Left cardiac atrium (tissue), 4 donors: Measurements from ENCODE around the gene LRRC55. TPM values are rescaled to one million over a fixed set of nuclear protein-coding genes. Genes with fewer than 3 reads are reported as not detected.

ENCODE experiments used
- ATAC-seq, 2 donors: fragments of 200-7000 bp; cut with Tn5 transposase; one replicate each; pipeline ENCODE4 v1.9.1; 2020; ENCODE audit warnings: mild to moderate bottlenecking in 2 of 2, moderate library complexity in 2 of 2
- DNase-seq: peaks from one replicate; pipeline ENCODE4 v3.0.0-alpha.2; 2020
- intact Hi-C, 2 donors: fragments of 100-400 bp; cut with DNase I; formaldehyde crosslinking; loops; one replicate each; pipeline versions ENCODE4 v1.14.1 to v1.15.1; 2022 to 2023
- total RNA-seq, 2 donors: library from RNA; stranded (reverse); fragmentation: NEBNext Ultra II Directional; extraction: Animal tissue kit (Norgen Biotek cat#: 25700); gene quantifications; one replicate each; pipeline ENCODE4 v1.2.1, GENCODE V29; 2021
- donor health status: DM: no; HTN: yes; CAD: no.
- donor health status: DM: no; HTN: yes; CAD: no; lungs with severe emphysema.
- donor health status: DM: yes; HTN: yes; CAD: no.
- donor health status: Dilated cardiomyopathy.

LRRC55 gene
- total RNA-seq, 2 donors from 2014 or later: 0.12 TPM; not detected in 1

DNA sequence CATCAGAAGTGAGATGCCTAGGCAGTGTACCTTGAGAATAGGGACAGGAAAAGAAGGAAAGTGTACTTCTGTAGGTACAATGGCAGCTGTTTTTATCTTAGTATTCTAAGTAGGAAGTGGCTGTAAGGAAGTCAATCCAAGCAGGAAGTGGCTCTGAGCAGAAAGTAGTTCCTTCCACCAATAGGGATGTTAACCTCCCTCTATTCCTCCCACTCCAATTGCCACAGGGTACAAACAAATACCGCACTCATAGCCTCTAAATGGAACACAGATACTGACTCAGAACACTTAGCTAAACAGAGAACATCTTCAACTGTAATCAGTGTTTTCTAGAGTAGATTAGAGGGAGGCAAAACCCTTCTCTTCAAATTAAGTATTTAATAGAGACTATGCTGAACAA, 10.6 kb downstream of the LRRC55 start:
- intact Hi-C loops: loop anchor here in 1 of 2 donors (10.0 kb wide), 1 partner anchor 52 kb away; no protein-coding TSS in a partner anchor
- ATAC-seq: no peak
- no peak for DNase-seq

DNA sequence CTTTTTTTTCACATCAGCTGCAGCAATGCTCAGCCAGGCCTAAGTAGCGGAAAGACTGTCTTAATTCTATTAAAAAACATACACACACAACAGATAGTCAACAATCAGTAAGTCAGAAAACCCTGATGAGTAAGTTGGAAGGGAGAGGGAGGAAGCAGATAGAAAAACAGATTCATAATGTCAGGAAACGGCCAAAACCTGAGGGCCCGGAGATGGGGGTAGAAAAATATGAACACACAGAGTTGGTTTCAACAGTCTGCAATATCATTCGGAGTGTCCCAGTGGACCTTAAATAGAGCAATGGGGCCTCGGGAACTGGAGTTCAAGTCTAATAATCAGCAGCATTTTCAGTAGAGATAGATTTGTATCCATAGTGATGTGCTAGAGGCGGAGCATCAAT, 14.8 kb downstream of the LRRC55 start:
- no peak for DNase-seq
- intact Hi-C loops: loop anchor here in 1 of 2 donors (10.0 kb wide), 1 partner anchor 48 kb away; no protein-coding TSS in a partner anchor
- no peak for ATAC-seq

DNA sequence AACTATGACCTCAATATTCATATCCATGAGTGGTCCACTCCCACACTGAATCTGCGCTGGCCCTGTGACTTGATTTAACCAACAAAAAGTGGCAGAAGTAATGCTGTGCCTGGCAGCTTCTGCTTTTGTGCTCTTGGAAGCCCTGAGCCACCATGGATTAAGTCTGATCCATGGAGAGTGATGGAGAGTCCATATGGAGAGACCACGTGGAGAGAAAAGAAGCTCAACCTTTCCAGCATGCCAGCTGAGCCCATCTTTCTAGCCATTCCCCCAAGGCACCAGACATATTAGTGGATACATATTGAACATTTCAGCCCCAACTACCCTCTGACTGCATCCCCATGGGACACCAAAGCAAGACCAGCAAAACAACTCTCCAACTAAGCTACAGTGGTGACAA, 16.0 kb downstream of the LRRC55 start:
- ATAC-seq: no peak
- DNase-seq: no peak
- intact Hi-C loops: loop anchor here in 1 of 2 donors (10.0 kb wide), 1 partner anchor 47 kb away; no protein-coding TSS in a partner anchor

DNA sequence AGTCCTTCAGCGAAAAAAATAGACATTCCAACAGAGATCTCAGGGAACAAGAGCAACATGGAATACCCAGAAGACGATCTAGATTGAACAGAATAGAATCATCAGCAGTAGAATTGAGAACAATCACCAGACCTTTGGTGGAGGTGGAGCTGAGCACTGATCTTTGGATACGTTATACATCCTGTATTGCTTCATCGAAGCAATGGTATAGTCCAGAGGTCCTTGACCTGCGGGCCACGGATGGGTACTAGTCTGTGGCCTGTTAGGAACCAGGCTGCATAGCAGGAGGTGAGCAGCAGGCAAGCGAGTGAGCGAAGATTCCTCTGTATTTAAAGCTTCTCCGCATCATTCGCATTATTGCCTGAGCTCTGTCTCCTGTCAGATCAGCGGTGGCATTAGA, 17.6 kb downstream of the LRRC55 start:
- DNase-seq (no peak), ATAC-seq (no peak)
- intact Hi-C loops: loop anchor here in 1 of 2 donors (10.0 kb wide), 1 partner anchor 45 kb away; no protein-coding TSS in a partner anchor

DNA sequence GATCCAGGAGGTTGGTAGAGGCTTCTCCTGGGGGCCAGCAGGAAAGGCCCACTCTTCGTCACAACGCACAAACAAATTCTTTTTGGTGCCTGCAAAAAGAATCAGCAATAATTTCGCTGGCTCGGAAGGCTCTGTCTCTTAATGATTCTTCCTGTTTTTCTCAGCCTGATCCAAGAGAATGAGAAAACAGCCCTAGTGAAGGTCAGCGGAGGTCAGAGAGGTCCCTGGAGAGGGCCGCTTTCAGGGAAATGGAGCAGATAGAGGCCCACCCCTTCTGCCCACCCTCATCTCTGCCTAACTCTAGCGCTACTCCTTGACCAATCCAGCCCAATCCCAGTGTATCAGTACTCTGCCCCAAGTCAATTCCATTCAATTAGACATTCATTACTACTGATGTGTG, 19.2 kb downstream of the LRRC55 start:
- ATAC-seq: peak; percentile 9 to 20
- no peak for DNase-seq

DNA sequence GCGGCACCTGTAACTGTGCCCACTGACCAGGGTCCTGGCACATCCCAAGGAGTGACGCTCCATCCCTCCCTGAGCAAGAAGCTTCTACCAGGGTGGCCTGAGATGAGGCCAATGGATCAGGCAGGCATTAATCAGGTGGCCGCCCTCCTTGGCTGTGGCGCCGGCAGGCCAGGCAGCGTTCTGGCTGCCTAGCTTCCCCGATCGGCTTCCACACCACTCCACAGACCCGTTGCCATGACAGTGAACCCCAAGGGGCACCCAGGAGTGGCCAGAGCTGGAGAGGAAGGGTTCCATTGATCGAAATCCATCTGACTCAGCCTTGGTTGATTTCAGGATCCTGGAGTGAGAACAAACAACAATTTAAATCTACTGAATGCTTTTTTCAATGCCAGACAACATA, 20.5 kb downstream of the LRRC55 start:
- intact Hi-C loops: no loop called here
- DNase-seq (peak; percentile 52), ATAC-seq (peak; percentile 23 to 55)

More for the DNA sequence above, 19.2 kb downstream of the LRRC55 start:
- intact Hi-C loops: no loop called here

DNA sequence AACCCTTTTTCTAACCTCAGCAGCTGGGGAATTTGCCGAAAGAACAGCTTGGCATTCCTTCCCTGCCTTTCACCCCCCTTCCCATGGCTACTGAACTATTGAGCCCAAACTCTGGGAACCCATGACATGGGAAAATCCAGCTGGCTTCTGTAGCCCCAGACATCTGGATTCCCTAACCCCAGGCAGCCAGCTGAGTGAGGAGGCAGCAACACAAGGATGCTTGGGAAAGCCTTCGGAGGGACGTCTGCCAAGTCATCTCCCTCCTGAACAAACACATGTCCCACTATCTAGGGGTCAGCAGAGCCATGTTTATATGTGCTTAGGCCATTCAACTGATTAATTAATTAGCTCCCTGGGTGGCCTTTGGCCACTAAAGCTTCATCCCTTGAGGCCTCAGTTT, 21.6 kb downstream of the LRRC55 start:
- DNase-seq (peak; percentile 76), ATAC-seq (peak; percentile 83 to 84)
- intact Hi-C loops: no loop called here

DNA sequence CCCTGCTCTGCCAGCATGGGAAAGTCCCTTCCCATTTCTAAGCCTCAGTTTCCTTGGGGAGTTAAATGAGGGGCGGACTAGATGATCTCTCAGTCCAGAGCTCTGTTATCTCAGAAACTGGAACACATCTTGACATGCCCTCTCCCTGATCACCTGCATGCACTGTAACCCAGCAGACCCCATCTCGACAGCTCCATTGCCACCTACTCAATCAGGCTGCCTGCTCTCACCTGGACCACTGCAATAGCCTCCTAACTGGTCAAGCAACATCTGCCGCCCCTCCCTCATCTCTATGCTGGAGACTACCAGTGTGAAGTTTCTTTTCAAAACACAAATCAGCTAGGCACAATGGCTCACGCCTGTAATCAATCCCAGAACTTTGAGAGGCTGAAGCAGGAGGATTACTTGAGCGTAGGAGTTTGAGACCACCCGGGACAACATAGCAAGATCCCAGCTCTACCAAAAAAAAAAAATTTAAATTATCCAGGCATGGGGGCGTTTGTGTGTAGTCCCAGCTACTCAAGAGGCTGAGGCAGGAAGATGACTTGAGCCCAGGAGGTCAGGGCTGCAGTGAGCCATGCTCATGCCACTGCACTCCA, 22.2 kb downstream of the LRRC55 start:
- ATAC-seq: no peak
- no peak for DNase-seq
- intact Hi-C loops: no loop called here

DNA sequence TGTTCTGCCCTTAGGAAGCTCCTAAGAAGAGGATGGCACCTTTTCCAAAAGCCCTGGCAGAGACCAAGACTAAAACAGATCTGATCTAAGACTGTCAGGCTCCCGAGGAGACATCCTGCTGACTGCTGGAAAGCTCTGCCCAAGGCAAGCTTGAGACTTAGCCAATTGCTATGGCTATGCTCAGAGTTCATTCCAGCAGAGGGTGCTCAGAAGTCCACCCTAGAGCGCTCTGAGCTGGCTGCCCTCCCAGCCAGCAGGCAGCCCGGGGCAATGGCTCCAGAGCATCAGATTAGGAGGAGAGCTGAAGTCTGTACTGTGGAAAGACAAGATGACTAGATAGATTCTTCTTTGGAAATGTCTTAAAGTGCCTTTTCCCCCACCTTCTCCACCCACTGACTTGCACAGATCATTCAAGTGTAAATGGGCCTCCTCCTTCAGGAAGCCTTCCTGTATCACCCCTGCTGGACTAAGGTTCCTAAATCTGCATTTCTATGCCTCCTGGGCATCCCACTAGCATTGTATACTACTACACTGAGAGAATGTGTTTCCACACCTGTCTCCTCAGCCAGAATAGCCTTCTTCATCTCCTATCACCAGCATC, 23.4 kb downstream of the LRRC55 start:
- DNase-seq (peak; percentile 41), ATAC-seq (peak; percentile 32 to 48)
- intact Hi-C loops: no loop called here

DNA sequence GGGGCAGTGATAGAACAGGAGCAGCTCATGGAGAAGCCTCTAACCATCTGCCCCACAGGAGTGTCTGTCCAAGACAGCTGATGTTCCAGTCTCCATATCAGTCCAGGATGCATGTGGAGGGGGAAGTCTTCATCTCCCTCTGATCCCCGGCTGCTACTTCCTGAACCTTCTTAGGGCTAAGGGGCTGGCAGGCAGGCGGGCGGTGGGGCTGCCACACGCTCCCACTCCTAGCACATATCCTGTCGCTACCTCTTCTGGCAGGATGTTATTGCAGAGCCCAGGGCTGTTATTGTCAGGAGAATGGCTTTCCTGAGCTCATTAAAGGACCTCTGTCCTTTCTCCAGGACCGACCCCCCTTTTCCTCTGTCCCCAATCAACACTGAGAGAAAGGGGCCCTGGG, 25.4 kb downstream of the LRRC55 start:
- ATAC-seq: no peak
- intact Hi-C loops: no loop called here
- no peak for DNase-seq

DNA sequence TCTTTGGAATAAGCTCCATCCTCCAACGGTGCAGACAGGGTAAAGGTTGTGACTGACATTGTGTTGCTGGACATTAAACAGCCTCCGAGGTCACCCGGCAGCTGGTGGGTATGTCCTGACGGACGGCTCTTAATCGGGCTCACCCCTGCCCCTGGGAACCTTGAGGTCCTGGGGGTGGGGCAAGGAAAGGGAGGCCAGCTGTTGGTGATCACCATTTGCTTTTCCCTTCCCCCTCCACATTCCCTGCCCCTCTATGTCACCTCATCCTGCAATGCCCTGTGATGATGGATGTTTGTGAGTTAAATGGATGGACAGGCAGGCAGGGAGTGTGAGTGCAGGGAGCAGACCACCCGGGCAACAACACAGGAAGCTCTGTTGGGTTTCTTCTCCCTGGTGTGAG, 29.0 kb downstream of the LRRC55 start:
- peak in 1 of 2 donors; percentile 16 for ATAC-seq
- no peak for DNase-seq
- intact Hi-C loops: no loop called here

DNA sequence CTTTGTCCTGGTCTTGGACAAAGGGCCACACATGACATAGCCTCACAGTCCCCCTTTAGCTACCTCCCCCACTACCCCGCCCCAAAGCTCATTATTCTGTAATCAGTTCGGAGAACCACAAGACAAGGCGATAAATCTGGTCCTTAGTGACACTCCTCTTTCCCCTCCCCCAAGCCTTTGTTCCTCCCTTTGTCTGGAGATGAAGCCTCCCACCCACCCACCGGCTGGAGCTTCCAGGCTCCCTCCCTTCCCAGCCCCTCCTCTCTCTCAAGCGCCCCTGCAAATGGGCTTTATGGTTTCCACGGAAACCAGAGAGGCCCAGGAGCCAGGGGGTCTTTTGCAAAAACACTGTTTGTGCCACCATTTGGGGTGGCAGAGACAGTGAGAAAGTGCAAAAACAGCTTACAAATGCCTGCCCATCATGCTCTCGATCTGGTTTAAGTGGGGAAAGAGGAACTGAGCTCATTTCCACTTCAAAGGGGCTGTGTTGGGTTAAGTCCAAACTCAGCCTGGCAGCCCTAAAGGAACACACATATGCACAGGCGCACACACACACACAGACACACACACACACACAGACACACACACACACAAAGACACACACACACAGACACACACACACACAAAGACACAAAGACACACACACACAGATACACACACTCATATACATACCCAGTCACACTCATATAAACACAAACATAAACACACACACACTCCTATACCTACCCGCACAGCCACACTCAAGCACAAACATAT, 31.8 kb downstream of the LRRC55 start:
- intact Hi-C loops: no loop called here
- DNase-seq: no peak
- peak; percentile 46 to 51 for ATAC-seq

DNA sequence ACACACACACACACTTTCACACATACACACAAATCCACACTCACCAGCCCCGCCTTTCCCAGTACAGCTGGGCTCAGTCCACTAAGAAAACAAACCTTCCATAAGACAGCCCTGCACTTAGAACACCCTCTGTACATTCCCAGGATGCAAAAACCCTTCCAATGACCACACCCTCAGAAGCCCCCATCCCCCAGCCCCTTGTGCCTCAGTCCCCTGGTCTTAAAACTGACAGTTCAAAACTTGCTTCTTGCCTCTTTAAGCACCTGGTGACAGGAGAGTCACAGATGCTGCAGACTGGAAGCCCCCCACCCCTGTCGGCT, 32.3 kb downstream of the LRRC55 start:
- intact Hi-C loops: no loop called here
- ATAC-seq (peak in 1 of 2 donors; percentile 38), DNase-seq (no peak)

DNA sequence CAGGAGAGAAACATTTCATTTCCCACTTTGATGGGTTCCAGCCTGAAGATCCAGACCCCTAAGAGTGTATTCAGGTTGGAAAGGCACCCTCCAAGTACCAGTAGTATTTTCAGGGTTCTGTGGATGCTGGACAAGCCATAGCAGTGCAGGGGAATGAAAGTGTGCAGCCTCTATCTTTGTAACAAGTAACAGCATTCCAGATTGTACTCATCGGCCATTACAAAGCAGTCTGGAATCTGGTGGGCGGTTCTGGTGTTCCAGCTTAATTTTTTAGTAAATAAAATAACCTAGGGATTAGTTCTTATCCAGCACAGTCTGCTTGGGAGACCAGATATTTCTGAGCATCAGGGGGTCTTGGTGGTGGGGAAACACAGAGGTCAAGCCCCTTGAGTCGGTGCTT, 32.7 kb downstream of the LRRC55 start:
- peak; percentile 39 to 84 for ATAC-seq
- no peak for DNase-seq
- intact Hi-C loops: no loop called here

DNA sequence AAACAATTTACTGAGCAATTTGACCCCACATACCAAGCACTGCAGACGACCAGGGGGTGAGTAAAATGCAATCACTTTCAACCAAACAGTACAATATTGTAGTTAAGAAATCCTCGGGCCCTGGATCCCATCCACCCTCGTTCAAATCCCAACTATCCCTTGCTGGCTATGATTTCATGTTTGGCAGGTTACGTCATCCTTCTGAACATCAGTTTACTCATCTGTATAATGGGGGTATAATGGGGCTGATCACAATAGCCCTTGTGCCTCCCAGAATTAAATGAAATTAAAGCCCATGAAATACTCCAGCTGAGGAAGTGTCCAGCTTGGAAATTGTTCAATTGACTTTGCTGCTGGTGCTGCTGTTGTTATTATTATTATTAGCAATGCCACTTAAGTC, 34.7 kb downstream of the LRRC55 start:
- intact Hi-C loops: no loop called here

DNA sequence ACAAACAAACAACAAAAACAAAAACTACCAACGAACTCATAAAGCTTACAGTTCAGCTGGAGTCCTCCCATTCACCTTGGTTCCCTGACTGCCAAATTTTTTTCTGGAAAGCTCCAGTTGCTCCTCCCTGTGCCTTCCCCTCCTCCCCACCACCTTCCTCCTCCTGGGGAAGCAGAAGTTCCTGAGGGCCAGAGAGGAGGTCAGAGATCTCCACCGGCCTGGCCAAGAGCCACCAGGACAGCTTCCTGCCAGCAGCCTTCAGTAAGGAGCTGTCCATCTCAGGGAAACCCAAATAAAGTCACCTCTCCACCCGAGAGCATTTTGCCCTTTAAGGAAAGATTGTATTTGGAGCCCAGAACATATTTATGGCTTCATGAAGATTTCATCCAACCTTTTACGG, 35.3 kb downstream of the LRRC55 start:
- intact Hi-C loops: no loop called here
- DNase-seq (no peak), ATAC-seq (peak in 1 of 2 donors; percentile 21)

More for the DNA sequence above, 34.7 kb downstream of the LRRC55 start:
- ATAC-seq (no peak), DNase-seq (no peak)

DNA sequence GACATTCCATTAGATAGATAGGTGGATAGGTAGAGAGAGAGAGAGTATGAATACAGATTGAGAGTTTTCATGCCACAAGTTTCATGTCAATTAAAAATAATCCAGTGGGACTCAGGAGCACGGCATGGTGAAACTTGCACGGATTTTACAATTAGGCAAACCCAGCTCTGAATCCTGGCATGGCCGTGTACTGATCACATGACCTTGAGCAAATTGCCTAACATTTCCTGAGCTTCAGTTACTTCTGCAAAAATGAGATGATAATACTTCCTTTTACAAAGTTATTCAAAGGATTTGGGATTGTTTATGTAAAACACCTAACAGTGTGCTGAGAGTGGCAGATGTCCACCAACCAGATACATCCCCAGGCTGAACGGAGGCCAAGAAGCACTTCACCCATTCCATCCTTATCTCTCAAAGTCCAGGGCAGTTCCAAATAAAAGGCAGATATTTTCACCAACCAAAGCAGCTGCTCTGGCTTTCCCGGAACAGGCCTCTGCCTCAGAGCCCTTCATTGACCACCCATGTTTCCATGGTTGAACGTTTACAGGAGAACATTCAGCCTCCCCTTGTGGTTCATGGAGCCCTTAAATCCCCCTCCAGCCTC, 37.4 kb downstream of the LRRC55 start:
- ATAC-seq (peak; percentile 65 to 77), DNase-seq (no peak)
- intact Hi-C loops: no loop called here

DNA sequence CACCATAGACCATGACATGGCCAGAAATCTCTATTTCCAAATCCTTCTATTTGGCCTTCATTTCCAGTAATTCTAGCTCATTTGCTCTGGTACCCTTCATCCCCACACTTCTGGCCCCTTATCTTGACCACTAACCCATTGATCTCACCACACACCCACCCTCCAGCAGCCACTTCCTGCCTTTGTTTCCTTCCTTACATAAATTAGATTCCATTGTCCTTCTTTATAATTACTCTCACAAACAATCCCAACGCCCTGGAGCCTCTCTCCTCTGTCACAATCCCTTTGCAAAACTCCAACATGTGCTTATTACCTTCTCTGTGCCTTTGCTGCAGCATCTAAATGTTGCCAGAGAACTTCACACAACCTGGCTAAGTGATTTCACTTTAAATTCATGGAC, 40.5 kb downstream of the LRRC55 start:
- ATAC-seq (no peak), DNase-seq (no peak)
- intact Hi-C loops: no loop called here

DNA sequence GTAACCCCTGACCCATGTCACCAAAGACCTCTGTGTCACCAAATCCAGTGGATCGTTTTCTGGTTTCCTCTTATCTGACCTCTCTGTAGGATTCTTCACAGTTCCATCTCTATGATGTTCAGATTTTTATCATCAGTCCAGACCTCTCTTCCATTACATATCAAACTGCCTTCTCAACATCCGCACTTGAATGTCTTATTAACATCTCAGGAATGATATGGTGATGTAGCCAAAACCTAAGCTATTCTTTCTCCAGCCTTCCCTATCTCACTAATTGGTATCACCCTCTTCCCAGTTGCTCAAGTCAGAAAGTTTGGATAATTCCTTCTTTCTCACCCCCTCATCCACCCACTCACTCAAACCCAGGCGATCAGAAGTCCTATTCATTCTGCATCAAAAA, 41.8 kb downstream of the LRRC55 start:
- no peak for DNase-seq
- intact Hi-C loops: no loop called here
- no peak for ATAC-seq

DNA sequence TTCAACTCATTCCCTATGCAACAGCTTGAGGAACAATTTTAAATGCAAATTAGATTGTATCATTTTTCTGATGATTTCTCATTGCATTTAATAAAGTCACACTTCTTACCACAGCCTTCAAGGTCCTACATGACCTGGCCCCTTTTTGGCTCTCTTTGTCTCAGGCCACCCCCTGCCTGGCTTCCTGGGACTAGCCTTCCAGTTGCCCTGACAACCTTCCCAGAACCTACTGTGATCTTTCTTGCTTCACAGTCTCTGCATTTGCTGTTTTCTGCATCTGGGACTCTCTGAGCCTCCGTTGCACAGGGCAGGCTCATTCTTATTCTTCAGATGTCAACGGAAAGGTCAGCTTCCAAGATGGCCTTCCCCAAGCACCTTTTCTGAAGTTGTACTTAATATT, 42.4 kb downstream of the LRRC55 start:
- no peak for DNase-seq

More for the DNA sequence above, 42.4 kb downstream of the LRRC55 start:
- intact Hi-C loops: no loop called here
- no peak for ATAC-seq
